Endodermal cell (in vitro differentiated cells): ENCODE data around the gene SLC29A1. TPM values are rescaled to one million over a fixed set of nuclear protein-coding genes. Genes with fewer than 3 reads are reported as not detected.
"Not testable (repeated sequence)": the region's sequence is repeated elsewhere in the genome, so short reads cannot be mapped to it uniquely, and the experiment has no call there.

Experiments used
- DNase-seq: peaks from one replicate; pipeline ENCODE4 v3.0.0-alpha.2; 2017
- H3K27ac ChIP-seq: 2 replicates; pipeline ENCODE4 v1.5.1; 2013; ENCODE audit warnings: mild to moderate bottlenecking, low read depth, low read length, moderate library complexity
- H3K27me3 ChIP-seq: 2 replicates; pipeline ENCODE4 v1.6.1; 2013; ENCODE audit warnings: mild to moderate bottlenecking, low read length, moderate library complexity; ENCODE audit not compliant: insufficient read depth, control insufficient read depth, poor library complexity, severe bottlenecking
- H3K36me3 ChIP-seq: 2 replicates; pipeline ENCODE4 v1.7.0; 2013; ENCODE audit warnings: mild to moderate bottlenecking, low read length, moderate library complexity; ENCODE audit not compliant: control insufficient read depth, insufficient read depth
- H3K4me1 ChIP-seq: one replicate; pipeline ENCODE4 v1.7.0; 2013; ENCODE audit warnings: low read length; ENCODE audit not compliant: control insufficient read depth, insufficient read depth
- H3K4me3 ChIP-seq: 2 replicates; pipeline ENCODE4 v1.5.1; 2013; ENCODE audit warnings: mild to moderate bottlenecking, low read length, moderate library complexity
- H3K9ac ChIP-seq: 2 replicates; pipeline ENCODE4 v1.6.1; 2013; ENCODE audit warnings: mild to moderate bottlenecking, low read length, moderate library complexity; ENCODE audit not compliant: poor library complexity, severe bottlenecking; ENCODE audit errors: extremely low read depth
- H3K9me3 ChIP-seq: 2 replicates; pipeline ENCODE4 v1.6.1; 2013; ENCODE audit warnings: mild to moderate bottlenecking, low read length, moderate library complexity; ENCODE audit not compliant: control insufficient read depth
- H3K27ac Mint-ChIP-seq: 2 replicates; pipeline ENCODE4 v1.8.0; 2020; ENCODE audit warnings: mixed read lengths
- H3K27me3 Mint-ChIP-seq: 2 replicates; pipeline ENCODE4 v1.8.0; 2021; ENCODE audit warnings: mild to moderate bottlenecking, mixed read lengths; ENCODE audit not compliant: insufficient read depth
- H3K36me3 Mint-ChIP-seq: 2 replicates; pipeline ENCODE4 v1.8.0; 2020; ENCODE audit warnings: low read depth, mixed read lengths
- H3K4me1 Mint-ChIP-seq: 2 replicates; pipeline ENCODE4 v1.8.0; 2020; ENCODE audit warnings: mixed read lengths
- H3K4me3 Mint-ChIP-seq: 2 replicates; pipeline ENCODE4 v1.8.0; 2020; ENCODE audit warnings: mild to moderate bottlenecking, moderate library complexity, mixed read lengths
- H3K9me3 Mint-ChIP-seq: 2 replicates; pipeline ENCODE4 v1.8.0; 2020; ENCODE audit warnings: mild to moderate bottlenecking, mixed read lengths
- CTCF ChIP-seq: fragments of 200-600 bp; sonication (generic); conservative IDR thresholded peaks from 2 replicates; pipeline ENCODE4 v1.5.0; 2021; ENCODE audit warnings: antibody characterized with exemption, mild to moderate bottlenecking
- WGBS, 2 experiments: methylation state at CpG; one replicate each; pipeline versions ENCODE4 v1.1.5 to v1.1.7; 2013; ENCODE audit warnings: missing lambda C conversion rate in 2 of 2, mixed read lengths in 1 of 2; ENCODE audit not compliant: insufficient coverage in 1 of 2, insufficient read length in 1 of 2; 5-methylcytosine and 5-hydroxymethylcytosine counted together
- total RNA-seq, 2 donors: library from RNA; stranded (reverse); fragmentation: NEBNext Ultra II Directional in 1 of 2; extraction: Animal tissue kit (Norgen Biotek cat#: 25700) in 1 of 2; gene quantifications; 2 replicates in 1 of 2; 3 replicates in 1 of 2; pipeline ENCODE4 v1.2.1, GENCODE V29; 2021

The SLC29A1 gene
- total RNA-seq, 2 donors from 2014 or later = 129 to 155 TPM

DNA sequence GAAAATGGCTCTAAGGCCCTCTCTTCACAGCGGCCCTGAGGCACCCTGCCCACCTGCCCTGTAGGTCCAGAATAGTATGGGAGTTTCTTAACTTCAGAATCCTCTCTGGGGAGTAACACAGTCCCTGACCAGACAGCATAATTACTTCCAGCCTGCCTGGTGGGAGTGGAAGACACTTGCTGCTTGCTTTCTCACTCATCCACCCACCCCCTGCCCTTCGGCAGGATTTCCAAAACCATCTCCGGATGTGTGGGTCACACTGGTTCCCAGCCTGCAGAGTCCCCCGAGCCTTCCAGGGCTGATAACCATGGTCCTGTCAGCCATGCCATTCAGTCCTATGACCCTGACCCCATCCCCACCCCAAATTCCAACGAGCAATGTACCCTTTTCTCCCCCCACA lies 5.4 kb downstream of the SLC29A1 start:
- peaks cover 14% of the 10 kb centered on the region for H3K4me1 ChIP-seq
- peaks cover 13% of the 10 kb centered on the region for H3K36me3 ChIP-seq
- no peak overlapping the region for H3K27ac ChIP-seq
- H3K4me1 Mint-ChIP-seq = peaks cover 31% of the 10 kb centered on the region
- no peak overlapping the region for H3K9ac ChIP-seq
- WGBS, 2 experiments = 77 to 82% methylated on average over 4 to 5 of the region's 5 CpGs
- peak overlapping the region; percentile 40 for H3K27ac Mint-ChIP-seq
- H3K9me3 ChIP-seq = no peaks in the 10 kb centered on the region
- H3K27me3 Mint-ChIP-seq = no peaks in the 10 kb centered on the region
- no peaks in the 10 kb centered on the region for H3K9me3 Mint-ChIP-seq
- H3K4me3 ChIP-seq = no peak overlapping the region
- no peak overlapping the region for H3K4me3 Mint-ChIP-seq
- peaks cover 43% of the 10 kb centered on the region for H3K36me3 Mint-ChIP-seq
- DNase-seq = no peak
- no peaks in the 10 kb centered on the region for H3K27me3 ChIP-seq
- TF ChIP-seq CTCF = no peak

DNA sequence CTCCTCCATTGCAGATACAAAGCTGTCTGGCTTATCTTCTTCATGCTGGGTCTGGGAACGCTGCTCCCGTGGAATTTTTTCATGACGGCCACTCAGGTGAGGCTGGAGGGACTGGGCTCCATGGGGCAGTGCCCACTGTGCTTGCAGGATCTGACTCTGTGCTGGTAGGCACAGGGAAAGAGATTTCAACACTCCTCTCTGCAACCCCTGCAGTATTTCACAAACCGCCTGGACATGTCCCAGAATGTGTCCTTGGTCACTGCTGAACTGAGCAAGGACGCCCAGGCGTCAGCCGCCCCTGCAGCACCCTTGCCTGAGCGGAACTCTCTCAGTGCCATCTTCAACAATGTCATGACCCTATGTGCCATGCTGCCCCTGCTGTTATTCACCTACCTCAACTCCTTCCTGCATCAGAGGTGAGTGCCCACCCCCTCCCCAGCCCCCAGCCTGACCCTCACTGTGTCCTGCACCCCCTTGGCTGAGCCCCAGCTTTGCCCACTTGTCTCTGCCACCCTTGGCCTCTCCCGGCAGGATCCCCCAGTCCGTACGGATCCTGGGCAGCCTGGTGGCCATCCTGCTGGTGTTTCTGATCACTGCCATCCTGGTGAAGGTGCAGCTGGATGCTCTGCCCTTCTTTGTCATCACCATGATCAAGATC lies 6.1 kb downstream of the SLC29A1 start:
- Histone ChIP-seq H3K9ac (no peak overlapping the region), H3K4me1 (peaks cover 16% of the 10 kb centered on the region), H3K9me3 (no peaks in the 10 kb centered on the region), H3K27ac (no peak overlapping the region), H3K36me3 (peaks cover 13% of the 10 kb centered on the region), H3K4me3 (no peak overlapping the region), H3K27me3 (no peaks in the 10 kb centered on the region)
- Mint-ChIP-seq H3K27me3 (no peaks in the 10 kb centered on the region), H3K36me3 (peaks cover 45% of the 10 kb centered on the region), H3K4me1 (peaks cover 34% of the 10 kb centered on the region), H3K4me3 (no peak overlapping the region), H3K27ac (no peak overlapping the region), H3K9me3 (no peaks in the 10 kb centered on the region)
- 93 to 98% methylated on average over 10 to 11 of the region's 11 CpGs for WGBS, 2 experiments
- no peak for TF ChIP-seq CTCF
- no peak for DNase-seq

- 89 to 100% methylated on average over 1 to 8 of the region's 10 CpGs for WGBS, 2 experiments
- no peaks in the 10 kb centered on the region for H3K9me3 ChIP-seq
- TF ChIP-seq CTCF = no peak
- DNase-seq = no peak
- H3K36me3 ChIP-seq = peaks cover 13% of the 10 kb centered on the region
- no peak overlapping the region for H3K4me3 ChIP-seq
- H3K4me1 ChIP-seq = peaks cover 14% of the 10 kb centered on the region
- H3K27me3 ChIP-seq = no peaks in the 10 kb centered on the region
- Mint-ChIP-seq H3K27me3 (no peaks in the 10 kb centered on the region), H3K27ac (no peak overlapping the region), H3K36me3 (peaks cover 45% of the 10 kb centered on the region), H3K4me1 (peaks cover 34% of the 10 kb centered on the region), H3K4me3 (no peak overlapping the region), H3K9me3 (no peaks in the 10 kb centered on the region)
- H3K9ac ChIP-seq = no peak overlapping the region
- H3K27ac ChIP-seq = no peak overlapping the region
Observed at GRCh38 chr6:44230034-44230675, 6.8 kb downstream of the SLC29A1 start.

DNA sequence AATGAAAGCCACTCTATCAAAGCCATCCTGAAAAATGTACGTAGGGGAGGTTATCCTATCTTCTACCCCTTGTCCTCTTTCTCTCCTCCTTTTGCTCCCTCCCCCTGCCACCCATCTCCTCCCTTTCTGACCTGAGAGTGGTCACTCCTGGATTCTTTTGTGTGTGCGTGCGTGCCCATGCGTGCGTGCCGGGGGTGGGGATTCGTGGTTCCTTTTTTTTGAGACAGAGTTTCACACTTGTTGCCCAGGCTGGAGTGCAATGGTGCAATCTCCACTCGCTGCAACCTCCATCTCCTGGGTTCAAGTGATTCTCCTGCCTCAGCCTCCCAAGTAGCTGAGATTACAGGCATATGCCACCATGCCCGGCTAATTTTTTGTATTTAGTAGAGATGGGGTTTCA lies 8.0 kb downstream of the SLC29A1 start:
- H3K4me3 ChIP-seq, H3K27ac ChIP-seq, H3K27me3 ChIP-seq, H3K9me3 ChIP-seq, H3K9ac ChIP-seq, H3K9me3 Mint-ChIP-seq, DNase-seq, H3K4me1 ChIP-seq, H3K27ac Mint-ChIP-seq, H3K27me3 Mint-ChIP-seq, H3K4me3 Mint-ChIP-seq: not testable (repeated sequence)
- Mint-ChIP-seq H3K36me3 (peaks cover 48% of the 10 kb centered on the region), H3K4me1 (peaks cover 27% of the 10 kb centered on the region)
- peaks cover 13% of the 10 kb centered on the region for H3K36me3 ChIP-seq
- 90 to 96% methylated on average over 7 to 9 of the region's 9 CpGs for WGBS, 2 experiments
